ENCODE results near the gene LRRC7.
"Not testable (repeated sequence)": the region's sequence is repeated elsewhere in the genome, so short reads cannot be mapped to it uniquely, and the experiment has no call there.

DNA sequence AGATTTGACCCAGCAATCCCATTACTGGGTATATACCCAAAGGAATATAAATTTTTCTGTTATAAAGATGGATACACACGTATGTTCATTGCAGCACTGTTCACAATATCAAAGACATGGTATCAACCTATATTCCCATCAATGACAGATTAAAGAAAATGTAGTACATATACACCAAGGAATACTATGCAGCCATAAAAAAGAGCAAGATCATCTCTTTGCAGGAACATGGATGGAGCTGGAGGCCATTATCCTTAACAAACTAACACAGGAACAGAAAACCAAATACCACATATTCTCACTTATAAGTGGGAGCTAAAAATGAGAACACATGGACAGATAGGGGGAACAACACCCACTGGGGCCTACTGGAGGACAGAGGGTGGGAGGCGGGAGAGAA lies 394.7 kb downstream of the LRRC7 start:
- TF ChIP-seq, protein P1, sequence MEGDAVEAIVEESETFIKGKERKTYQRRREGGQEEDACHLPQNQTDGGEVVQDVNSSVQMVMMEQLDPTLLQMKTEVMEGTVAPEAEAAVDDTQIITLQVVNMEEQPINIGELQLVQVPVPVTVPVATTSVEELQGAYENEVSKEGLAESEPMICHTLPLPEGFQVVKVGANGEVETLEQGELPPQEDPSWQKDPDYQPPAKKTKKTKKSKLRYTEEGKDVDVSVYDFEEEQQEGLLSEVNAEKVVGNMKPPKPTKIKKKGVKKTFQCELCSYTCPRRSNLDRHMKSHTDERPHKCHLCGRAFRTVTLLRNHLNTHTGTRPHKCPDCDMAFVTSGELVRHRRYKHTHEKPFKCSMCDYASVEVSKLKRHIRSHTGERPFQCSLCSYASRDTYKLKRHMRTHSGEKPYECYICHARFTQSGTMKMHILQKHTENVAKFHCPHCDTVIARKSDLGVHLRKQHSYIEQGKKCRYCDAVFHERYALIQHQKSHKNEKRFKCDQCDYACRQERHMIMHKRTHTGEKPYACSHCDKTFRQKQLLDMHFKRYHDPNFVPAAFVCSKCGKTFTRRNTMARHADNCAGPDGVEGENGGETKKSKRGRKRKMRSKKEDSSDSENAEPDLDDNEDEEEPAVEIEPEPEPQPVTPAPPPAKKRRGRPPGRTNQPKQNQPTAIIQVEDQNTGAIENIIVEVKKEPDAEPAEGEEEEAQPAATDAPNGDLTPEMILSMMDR (conservative IDR thresholded peaks at IDR 0.05 in 1 of 2, IDR thresholded peaks at IDR 0.05 in 1 of 2; ENCODE audit: low read depth in 1 of 2, low read length in 2 of 2): not testable (repeated sequence)
- TF ChIP-seq EZH2 (IDR thresholded peaks at IDR 0.05; ENCODE audit: low read length, missing control alignments): not testable (repeated sequence)

Data from fibroblast of lung (primary cell).